GM12878 (cell line): ENCODE measurements around the gene CNPPD1. TPM values are rescaled to one million over a fixed set of nuclear protein-coding genes. Genes with fewer than 3 reads are reported as not detected.

Source experiments
- ATAC-seq: fragments of 200-7000 bp; cut with Tn5 transposase; 3 replicates; pipeline ENCODE4 v1.9.1; 2020; ENCODE audit warnings: mild to moderate bottlenecking, moderate library complexity
- BruUV-seq: library from RNA; stranded (reverse); fragments of 400-500 nt; replicated peaks from 2 replicates; lab custom pipeline; 2021; lab: Mats Ljungman, UMichigan
- CTCF ChIA-PET: fragments of 300-600 bp; sonication (Branson Sonifier 250); formaldehyde crosslinking; extraction: SDS; loops from one replicate; lab custom pipeline; 2021; ENCODE audit warnings: inconsistent platforms; lab: Yijun Ruan, JAX
- POLR2A ChIA-PET: fragments of 350-600 bp; formaldehyde crosslinking; extraction: SDS; loops from one replicate; lab custom pipeline; 2021; ENCODE audit warnings: inconsistent platforms; lab: Charles Lee
- RAD21 ChIA-PET: fragments of 300-600 bp; sonication (Branson Sonifier 250); formaldehyde crosslinking; loops from one replicate; lab custom pipeline; 2023; ENCODE audit warnings: antibody characterized with exemption; ENCODE audit not compliant: unreplicated experiment; lab: Charles Lee
- SMC1A ChIA-PET: fragments of 300-600 bp; sonication (Branson Sonifier 250); formaldehyde crosslinking; loops from one replicate; lab custom pipeline; 2023; ENCODE audit not compliant: unreplicated experiment, uncharacterized antibody; lab: Charles Lee
- DNase-seq: peaks from one replicate; pipeline ENCODE4 v3.0.0-alpha.2; 2011; ENCODE audit warnings: low read depth, low spot score
- FAIRE-seq: peaks from 3 replicates; lab custom pipeline; 2011; peaks lifted over from hg19 to GRCh38; lab: Jason Lieb, UNC
- H2AFZ ChIP-seq: 2 replicates; pipeline ENCODE4 v1.6.0; 2011; ENCODE audit warnings: low read depth, low read length, control low read depth; ENCODE audit not compliant: control insufficient read depth
- H3K27ac ChIP-seq: 2 replicates; pipeline ENCODE4 v1.5.1; 2011; ENCODE audit warnings: control low read depth; ENCODE audit not compliant: control insufficient read depth, insufficient read depth
- H3K27me3 ChIP-seq, 2 experiments: replicated peaks in 1 of 2; 2 replicates each; pipeline versions ENCODE4 v1.6.0 to v1.6.1; 2011; ENCODE audit warnings: low read length in 1 of 2; ENCODE audit not compliant: control insufficient read depth in 2 of 2, insufficient read depth in 2 of 2
- H3K36me3 ChIP-seq, 2 experiments: 2 replicates each; pipeline ENCODE4 v1.5.1; 2011; ENCODE audit warnings: low read length in 1 of 2; ENCODE audit not compliant: control insufficient read depth in 2 of 2, insufficient read depth in 2 of 2
- H3K4me1 ChIP-seq: 2 replicates; pipeline ENCODE4 v1.6.1; 2011; ENCODE audit warnings: mild to moderate bottlenecking, low read length, moderate library complexity, mixed read lengths; ENCODE audit not compliant: control insufficient read depth, insufficient read depth
- H3K4me2 ChIP-seq: 2 replicates; pipeline ENCODE4 v1.6.0; 2011; ENCODE audit warnings: control low read depth; ENCODE audit not compliant: control insufficient read depth, insufficient read depth
- H3K4me3 ChIP-seq: fragments of 200-600 bp; sonication (generic); 2 replicates; pipeline ENCODE4 v1.5.1; 2016
- H3K79me2 ChIP-seq: 2 replicates; pipeline ENCODE4 v1.6.0; 2011; ENCODE audit warnings: low read length; ENCODE audit not compliant: control insufficient read depth, insufficient read depth
- H3K9ac ChIP-seq: 2 replicates; pipeline ENCODE4 v1.8.0; 2011; ENCODE audit warnings: low read length, control low read depth, mixed read lengths; ENCODE audit not compliant: control insufficient read depth, insufficient read depth
- H3K9me3 ChIP-seq: replicated peaks from 3 replicates; pipeline ENCODE4 v1.5.1; 2011; ENCODE audit warnings: mild to moderate bottlenecking, low read length; ENCODE audit not compliant: control insufficient read depth, insufficient read depth
- H4K20me1 ChIP-seq: 2 replicates; pipeline ENCODE4 v1.6.0; 2011; ENCODE audit not compliant: control insufficient read depth, insufficient read depth
- ATF2 ChIP-seq: IDR thresholded peaks from 2 replicates; pipeline ENCODE4 v1.6.1; 2012; ENCODE audit warnings: low read length, inconsistent platforms
- STAT3 ChIP-seq: IDR thresholded peaks from 2 replicates; pipeline ENCODE4 v1.6.1; 2011; ENCODE audit warnings: low read depth, low read length, improper control_type of control experiment
- SUPT20H ChIP-seq: IDR thresholded peaks from 2 replicates; pipeline ENCODE4 v1.6.1; 2011; ENCODE audit warnings: low read depth, mild to moderate bottlenecking, low read length, moderate library complexity, borderline replicate concordance; ENCODE audit not compliant: control insufficient read depth
- ZBTB33 ChIP-seq: fragments of 450-650 bp; IDR thresholded peaks from 2 replicates; pipeline ENCODE4 v1.6.1; 2017; ENCODE audit warnings: mild to moderate bottlenecking
- WGBS: methylation state at CpG from one replicate; pipeline ENCODE4 v1.1.6; 2016; ENCODE audit warnings: low lambda C conversion rate; ENCODE audit not compliant: insufficient replicate concordance, insufficient coverage; ENCODE audit errors: missing lambda C conversion rate; 5-methylcytosine and 5-hydroxymethylcytosine counted together
- in situ Hi-C: fragments of 300-500 bp; cut with MboI; formaldehyde crosslinking; loops from 9 replicates; pipeline ENCODE4 v1.14.3; 2018; ENCODE audit warnings: mixed read lengths
- intact Hi-C: fragments of 100-400 bp; cut with micrococcal nuclease; formaldehyde crosslinking; loops from one replicate; pipeline ENCODE4 v1.14.2; 2022; ENCODE audit not compliant: unreplicated experiment
- polyA plus RNA-seq, 11 experiments: library from polyadenylated mRNA; depleted of rRNA in 4 of 11; unstranded in 6 of 11; stranded (reverse) in 5 of 11; fragments of >200 nt; fragmentation: Nextera tagmentation in 4 of 11; fragmentation: Illumina TruSeq in 1 of 11; extraction: Ambion mirVana in 4 of 11; extraction: Trizol in 1 of 11; gene quantifications; 1 replicate in 1 of 11; 2 replicates in 10 of 11; pipeline versions ENCODE4 v1.2.1 to v1.2.3, GENCODE V29; 2011 to 2016; ENCODE audit warnings: inconsistent platforms in 2 of 11, missing spikeins in 2 of 11, low read depth in 1 of 11
- total RNA-seq, 4 experiments: library from RNA; depleted of rRNA in 3 of 4; stranded (reverse); fragments of >200 nt in 3 of 4; fragmentation: Illumina TruSeq in 1 of 4; extraction: Trizol in 1 of 4; gene quantifications; 2 replicates each; pipeline versions ENCODE4 v1.2.1 to v1.2.3, GENCODE V29; 2013 to 2021

CNPPD1 gene
- total and polyA plus RNA-seq, 10 of the 15 experiments (the other 5 are each of a cell fraction or from before 2014, with no cell fraction given): 12.2 to 86.6 (median 43.4) TPM

GRCh38 chr2:219131327-219131726, 45.4 kb downstream of the CNPPD1 start (continued):
- TF ChIP-seq ZBTB33: no peak

GRCh38 chr2:219129589-219129988, 47.1 kb downstream of the CNPPD1 start:
- in situ Hi-C loops (no loop called here), intact Hi-C loops (no loop called here)
- DNase-seq (no peak), FAIRE-seq (no peak), ATAC-seq (no peak)
- Histone ChIP-seq H3K9me3 (no peaks in the 10 kb centered on the region), H3K9ac (no peak overlapping the region), H3K27me3 (no peaks in the 10 kb centered on the region), H3K4me1 (no peaks in the 10 kb centered on the region), H3K27ac (no peak overlapping the region), H2AFZ (no peak overlapping the region), H3K4me2 (no peak overlapping the region), H3K79me2 (no peaks in the 10 kb centered on the region), H3K4me3 (no peak overlapping the region), H4K20me1 (no peaks in the 10 kb centered on the region), H3K36me3 (no peaks in the 10 kb centered on the region)
- 95% methylated on average over 15 of the region's 16 CpGs for WGBS
- ChIA-PET RAD21 (no interaction called here), CTCF (interaction anchor here (0.9 to 3.0 kb wide), 4 partner anchors 10 to 100 kb away, joined by 3 to 29 read pairs (median 5); no protein-coding TSS in a partner anchor), SMC1A (no interaction called here), POLR2A (no interaction called here)
- TF ChIP-seq SUPT20H (no peak), ATF2 (no peak), STAT3 (no peak)
- BruUV-seq: no TSS peak
